ENCODE data around the gene TSPO.

The TSPO gene

GRCh38 chr22:43159484-43160178 is 8.3 kb downstream of the TSPO start:
- no peak for DNase-seq (ENCODE audit: low spot score)

- no peak for DNase-seq (ENCODE audit: low spot score)
Measured at GRCh38 chr22:43160497-43161126, 9.3 kb downstream of the TSPO start.

GRCh38 chr22:43162412-43163150 is 11.2 kb downstream of the TSPO start:
- DNase-seq (ENCODE audit: low spot score): no peak

GRCh38 chr22:43163241-43163795 is 12.0 kb downstream of the TSPO start:
- no peak for DNase-seq (ENCODE audit: low spot score)

- DNase-seq (ENCODE audit: low spot score): no peak
Measured at GRCh38 chr22:43164636-43165035, 13.3 kb downstream of the TSPO start.

- no peak for DNase-seq (ENCODE audit: low spot score)
Measured at GRCh38 chr22:43166132-43166930, 15.0 kb downstream of the TSPO start.

GRCh38 chr22:43167001-43167589 is 15.7 kb downstream of the TSPO start:
- DNase-seq (ENCODE audit: low spot score): no peak

GRCh38 chr22:43168471-43169309 is 17.3 kb downstream of the TSPO start:
- DNase-seq (ENCODE audit: low spot score): peak; percentile 86

- no peak for DNase-seq (ENCODE audit: low spot score)
Measured at GRCh38 chr22:43169310-43170130, 18.2 kb downstream of the TSPO start.

- no peak for DNase-seq (ENCODE audit: low spot score)
Measured at GRCh38 chr22:43170131-43170480, 18.7 kb downstream of the TSPO start.

- DNase-seq (ENCODE audit: low spot score): no peak
Measured at GRCh38 chr22:43171019-43171491, 19.7 kb downstream of the TSPO start.

- DNase-seq (ENCODE audit: low spot score): no peak
Measured at GRCh38 chr22:43171607-43172006, 20.2 kb downstream of the TSPO start.

- DNase-seq (ENCODE audit: low spot score): no peak
Measured at GRCh38 chr22:43172191-43172590, 20.8 kb downstream of the TSPO start.

GRCh38 chr22:43173566-43173965 is 22.2 kb downstream of the TSPO start:
- no peak for DNase-seq (ENCODE audit: low spot score)

GRCh38 chr22:43173976-43174720 is 22.8 kb downstream of the TSPO start:
- DNase-seq (ENCODE audit: low spot score): no peak

- DNase-seq (ENCODE audit: low spot score): no peak
Measured at GRCh38 chr22:43174941-43175531, 23.7 kb downstream of the TSPO start.

- no peak for DNase-seq (ENCODE audit: low spot score)
Measured at GRCh38 chr22:43176090-43176489, 24.7 kb downstream of the TSPO start.

GRCh38 chr22:43177479-43177878 is 26.1 kb downstream of the TSPO start:
- DNase-seq (ENCODE audit: low spot score): no peak
